Nephron progenitor cell (in vitro differentiated cells): Measurements from ENCODE around the gene GFOD2.
A peak's percentile ranks its signal among the peaks of the same experiment; 100 is the strongest.

Source experiments
- DNase-seq: peaks from one replicate; pipeline ENCODE4 v3.0.0; 2021
- H3K27ac Mint-ChIP-seq: 2 replicates; pipeline ENCODE4 v1.8.0; 2021; ENCODE audit warnings: mild to moderate bottlenecking, moderate library complexity, mixed read lengths
- H3K27me3 Mint-ChIP-seq: 2 replicates; pipeline ENCODE4 v1.8.0; 2021; ENCODE audit warnings: mild to moderate bottlenecking, low read depth, mixed read lengths; ENCODE audit not compliant: poor library complexity
- H3K36me3 Mint-ChIP-seq: 2 replicates; pipeline ENCODE4 v1.8.0; 2021; ENCODE audit warnings: low read depth, mixed read lengths
- H3K4me1 Mint-ChIP-seq: 2 replicates; pipeline ENCODE4 v1.8.0; 2021; ENCODE audit warnings: mixed read lengths
- H3K4me3 Mint-ChIP-seq: 2 replicates; pipeline ENCODE4 v1.8.0; 2021; ENCODE audit warnings: mild to moderate bottlenecking, moderate library complexity, mixed read lengths
- H3K9me3 Mint-ChIP-seq: 2 replicates; pipeline ENCODE4 v1.8.0; 2021; ENCODE audit warnings: mild to moderate bottlenecking, moderate library complexity, mixed read lengths
- CTCF ChIP-seq: fragments of 200-600 bp; sonication (generic); IDR thresholded peaks from 2 replicates; pipeline ENCODE4 v1.5.0; 2021; ENCODE audit warnings: antibody characterized with exemption

Gene GFOD2

GRCh38 chr16:67663877-67664222 is 55.3 kb downstream of the GFOD2 start:
- H3K27me3 Mint-ChIP-seq = peaks cover 21% of the 10 kb centered on the region
- H3K36me3 Mint-ChIP-seq = peaks cover 15% of the 10 kb centered on the region
- no peak overlapping the region for H3K4me3 Mint-ChIP-seq
- TF ChIP-seq CTCF = no peak
- H3K9me3 Mint-ChIP-seq = no peaks in the 10 kb centered on the region
- H3K4me1 Mint-ChIP-seq = peaks cover 47% of the 10 kb centered on the region
- no peak for DNase-seq
- no peak overlapping the region for H3K27ac Mint-ChIP-seq

DNA sequence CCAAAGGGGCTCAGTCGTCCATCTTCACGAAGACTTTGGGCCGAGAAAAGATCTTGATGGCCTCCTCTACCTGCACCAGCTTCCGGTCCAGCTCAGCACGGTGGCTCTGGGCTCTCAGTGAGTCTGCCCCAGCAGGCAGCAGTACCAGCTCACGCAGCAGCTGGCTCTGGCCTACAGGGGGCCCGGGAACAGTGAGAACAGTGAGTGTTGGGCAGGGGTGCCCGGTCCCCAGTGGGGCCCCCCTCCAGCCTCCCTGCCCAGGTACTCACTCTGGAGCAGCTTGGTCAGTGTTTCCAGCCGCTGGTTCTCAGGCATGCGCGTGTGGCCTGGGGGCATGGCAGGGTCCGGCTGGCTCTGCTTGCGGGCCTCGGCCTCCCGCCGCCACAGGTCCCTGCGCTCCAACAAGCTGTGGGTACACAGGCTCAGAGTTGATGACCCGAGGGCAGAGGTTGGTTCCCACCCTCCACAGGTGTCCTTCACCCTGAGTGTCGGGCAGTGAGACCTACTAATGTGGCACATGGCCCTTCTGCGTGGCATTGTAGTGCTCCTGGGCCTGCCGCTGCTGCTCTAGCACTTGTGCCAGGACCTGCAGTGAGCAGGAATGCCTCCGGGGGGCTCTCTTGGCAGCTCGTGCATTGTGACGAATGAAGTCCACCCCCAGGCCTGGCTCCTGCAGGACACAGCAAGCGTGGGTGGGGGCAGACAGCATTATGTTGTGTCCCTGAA is 55.8 kb downstream of the GFOD2 start:
- Mint-ChIP-seq H3K4me1 (peaks cover 47% of the 10 kb centered on the region), H3K27ac (no peak overlapping the region), H3K36me3 (peaks cover 15% of the 10 kb centered on the region), H3K27me3 (peaks cover 21% of the 10 kb centered on the region), H3K9me3 (no peaks in the 10 kb centered on the region), H3K4me3 (no peak overlapping the region)
- no peak for DNase-seq
- TF ChIP-seq CTCF = peak; percentile 22

- H3K4me3 Mint-ChIP-seq = no peak overlapping the region
- no peak for DNase-seq
- H3K27me3 Mint-ChIP-seq = peaks cover 21% of the 10 kb centered on the region
- no peak overlapping the region for H3K27ac Mint-ChIP-seq
- TF ChIP-seq CTCF = no peak
- no peaks in the 10 kb centered on the region for H3K9me3 Mint-ChIP-seq
- peaks cover 47% of the 10 kb centered on the region for H3K4me1 Mint-ChIP-seq
- peaks cover 15% of the 10 kb centered on the region for H3K36me3 Mint-ChIP-seq
These were observed 56.5 kb downstream of the GFOD2 start for GRCh38 chr16:67662653-67663010.

GRCh38 chr16:67661886-67662652 is 57.0 kb downstream of the GFOD2 start:
- Mint-ChIP-seq H3K27me3 (peaks cover 21% of the 10 kb centered on the region), H3K4me1 (peaks cover 42% of the 10 kb centered on the region), H3K4me3 (no peak overlapping the region), H3K36me3 (peaks cover 15% of the 10 kb centered on the region), H3K27ac (no peak overlapping the region), H3K9me3 (no peaks in the 10 kb centered on the region)
- TF ChIP-seq CTCF = no peak
- DNase-seq = no peak

DNA sequence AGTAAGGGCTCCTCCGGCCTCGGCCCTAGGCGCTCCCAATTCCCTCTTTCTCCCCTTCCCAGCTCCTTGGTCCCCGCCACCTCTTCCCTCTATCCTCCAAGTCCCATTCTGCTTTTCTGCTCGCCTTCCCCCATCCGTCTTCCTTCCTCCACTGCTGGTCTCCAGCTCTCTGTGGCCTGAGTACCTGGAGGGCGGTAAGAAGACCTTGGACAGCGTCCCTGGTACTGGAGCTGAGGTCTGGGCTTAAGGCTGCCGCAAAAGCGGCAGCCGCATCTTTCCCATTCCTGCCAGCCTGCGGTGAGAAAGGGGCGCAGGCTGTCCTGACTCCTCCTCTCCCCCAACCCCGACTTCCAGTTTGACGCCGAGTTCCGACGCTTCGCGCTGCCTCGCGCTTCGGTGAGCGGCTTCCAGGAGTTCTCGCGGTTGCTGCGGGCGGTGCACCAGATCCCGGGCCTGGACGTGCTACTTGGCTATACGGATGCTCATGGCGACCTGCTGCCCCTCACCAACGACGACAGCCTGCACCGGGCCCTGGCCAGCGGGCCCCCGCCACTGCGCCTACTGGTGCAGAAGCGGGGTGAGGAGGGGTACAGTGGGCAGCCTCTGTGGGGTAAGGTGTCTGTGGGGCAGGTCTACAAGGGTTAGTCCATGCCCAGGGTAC is 57.9 kb downstream of the GFOD2 start:
- H3K4me1 Mint-ChIP-seq = peaks cover 40% of the 10 kb centered on the region
- H3K27ac Mint-ChIP-seq = peak overlapping the region; percentile 61
- DNase-seq = peak; percentile 55
- H3K27me3 Mint-ChIP-seq = peaks cover 21% of the 10 kb centered on the region
- no peaks in the 10 kb centered on the region for H3K9me3 Mint-ChIP-seq
- H3K4me3 Mint-ChIP-seq = peak overlapping the region; percentile 85
- TF ChIP-seq CTCF = no peak
- H3K36me3 Mint-ChIP-seq = peaks cover 15% of the 10 kb centered on the region
